Measurements from ENCODE around the gene SHC3. TPM values are rescaled to one million over a fixed set of nuclear protein-coding genes. Genes with fewer than 3 reads are reported as not detected.
A peak's percentile ranks its signal among the peaks of the same experiment; 100 is the strongest.

SHC3 gene
- total RNA-seq, 4 donors from 2014 or later: 1.1 to 11.4 (median 3.4) TPM

DNA sequence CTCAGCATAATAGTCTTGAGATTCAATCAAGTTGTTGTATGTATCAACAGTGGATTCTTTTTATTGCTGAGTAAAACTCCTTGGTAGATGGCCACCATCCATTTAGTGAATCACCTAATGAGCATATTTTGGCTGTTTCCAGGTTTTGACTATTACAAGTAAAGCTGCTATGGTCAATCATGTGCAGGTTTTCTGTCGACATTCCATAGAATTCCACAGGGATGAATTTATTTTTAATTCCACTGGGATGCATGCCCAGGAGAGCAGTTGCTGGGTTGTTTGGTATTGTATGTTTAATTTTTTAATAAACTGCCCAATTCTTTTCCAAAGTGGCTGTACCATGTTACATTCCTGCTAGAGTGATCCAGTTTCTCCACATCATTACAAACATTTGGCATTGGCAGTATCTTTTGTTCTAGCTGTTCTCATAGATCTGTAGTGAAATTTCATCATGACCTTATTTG is 197.8 kb downstream of the SHC3 start:
- no peak overlapping the region for H3K4me3 ChIP-seq
- H3K36me3 ChIP-seq: no peaks in the 10 kb centered on the region
- peaks cover 0 to 5% (median 0%) of the 10 kb centered on the region in 4 donors for H3K9me3 ChIP-seq
- 44 to 75% methylated on average over 1 of the region's 1 CpG for WGBS, 2 donors
- TF ChIP-seq POLR2A (IDR thresholded peaks at IDR 0.05): no peak
- H3K27me3 ChIP-seq: no peaks in the 10 kb centered on the region
- H3K27ac ChIP-seq: peak overlapping the region in 2 of 4 donors; percentile 12 to 68
- no peak for DNase-seq (ENCODE audit: low spot score in 2 of 2)
- H3K4me1 ChIP-seq: peaks cover 0 to 5% (median 0%) of the 10 kb centered on the region in 4 donors

DNA sequence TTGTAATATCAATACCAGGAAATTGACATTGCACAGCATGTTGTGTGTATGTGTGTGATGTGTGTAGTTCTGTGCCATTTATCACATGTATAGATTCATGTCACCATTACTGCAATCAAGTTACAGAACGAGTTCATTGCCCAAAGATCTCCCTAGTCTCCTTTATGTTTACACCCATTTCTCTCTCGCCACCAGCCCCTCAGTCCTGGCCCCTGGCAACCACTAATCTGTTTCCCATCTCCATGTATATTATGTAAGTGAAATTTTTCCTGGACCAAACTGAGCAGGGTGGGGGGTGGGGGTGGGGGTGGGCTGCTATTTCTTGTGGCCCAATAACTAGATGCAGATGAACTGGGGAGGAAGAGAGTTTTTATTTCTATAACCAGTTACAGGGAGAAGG is 198.8 kb downstream of the SHC3 start:
- Histone ChIP-seq H3K4me3 (no peak overlapping the region), H3K27ac (no peak overlapping the region), H3K27me3 (no peaks in the 10 kb centered on the region), H3K36me3 (no peaks in the 10 kb centered on the region), H3K4me1 (peaks cover 0 to 5% (median 0%) of the 10 kb centered on the region in 4 donors), H3K9me3 (peaks cover 0 to 5% (median 0%) of the 10 kb centered on the region in 4 donors)
- TF ChIP-seq POLR2A (IDR thresholded peaks at IDR 0.05) (no peak), EP300 (IDR thresholded peaks at IDR 0.05) (no peak)
- TF ChIP-seq, protein P1, sequence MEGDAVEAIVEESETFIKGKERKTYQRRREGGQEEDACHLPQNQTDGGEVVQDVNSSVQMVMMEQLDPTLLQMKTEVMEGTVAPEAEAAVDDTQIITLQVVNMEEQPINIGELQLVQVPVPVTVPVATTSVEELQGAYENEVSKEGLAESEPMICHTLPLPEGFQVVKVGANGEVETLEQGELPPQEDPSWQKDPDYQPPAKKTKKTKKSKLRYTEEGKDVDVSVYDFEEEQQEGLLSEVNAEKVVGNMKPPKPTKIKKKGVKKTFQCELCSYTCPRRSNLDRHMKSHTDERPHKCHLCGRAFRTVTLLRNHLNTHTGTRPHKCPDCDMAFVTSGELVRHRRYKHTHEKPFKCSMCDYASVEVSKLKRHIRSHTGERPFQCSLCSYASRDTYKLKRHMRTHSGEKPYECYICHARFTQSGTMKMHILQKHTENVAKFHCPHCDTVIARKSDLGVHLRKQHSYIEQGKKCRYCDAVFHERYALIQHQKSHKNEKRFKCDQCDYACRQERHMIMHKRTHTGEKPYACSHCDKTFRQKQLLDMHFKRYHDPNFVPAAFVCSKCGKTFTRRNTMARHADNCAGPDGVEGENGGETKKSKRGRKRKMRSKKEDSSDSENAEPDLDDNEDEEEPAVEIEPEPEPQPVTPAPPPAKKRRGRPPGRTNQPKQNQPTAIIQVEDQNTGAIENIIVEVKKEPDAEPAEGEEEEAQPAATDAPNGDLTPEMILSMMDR (IDR thresholded peaks at IDR 0.05): no peak
- WGBS, 2 donors: 90 to 93% methylated on average over 2 of the region's 2 CpGs
- DNase-seq (ENCODE audit: low spot score in 2 of 2): no peak

DNA sequence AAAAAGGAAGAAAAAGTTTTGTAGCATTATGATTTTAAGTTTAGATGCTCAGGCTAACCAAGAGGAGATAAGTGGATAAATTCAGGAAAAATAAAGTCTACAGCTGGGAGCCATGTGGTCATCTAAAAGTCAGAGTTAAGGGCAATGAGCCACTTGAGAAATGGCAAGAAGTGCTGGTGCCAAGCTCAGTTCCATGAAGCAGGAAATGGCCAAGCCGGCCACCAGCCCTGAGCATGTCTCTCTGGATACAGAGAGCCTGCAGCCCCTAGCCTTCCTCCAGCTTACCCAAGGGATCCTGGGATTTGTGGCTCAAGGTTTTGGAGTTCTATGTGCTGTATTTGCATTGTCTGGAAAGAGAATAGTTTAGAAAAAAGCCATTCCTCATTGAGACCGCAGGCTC is 199.6 kb downstream of the SHC3 start:
- Histone ChIP-seq H3K9me3 (peaks cover 0 to 5% (median 0%) of the 10 kb centered on the region in 4 donors), H3K27ac (no peak overlapping the region), H3K27me3 (no peaks in the 10 kb centered on the region), H3K4me1 (peaks cover 0 to 5% (median 0%) of the 10 kb centered on the region in 4 donors), H3K4me3 (no peak overlapping the region), H3K36me3 (no peaks in the 10 kb centered on the region)
- no peak for DNase-seq (ENCODE audit: low spot score in 2 of 2)
- TF ChIP-seq EP300 (IDR thresholded peaks at IDR 0.05) (no peak), POLR2A (IDR thresholded peaks at IDR 0.05) (no peak)
- TF ChIP-seq, protein P1 (IDR thresholded peaks at IDR 0.05): no peak
- 66 to 79% methylated on average over 2 of the region's 2 CpGs for WGBS, 2 donors

DNA sequence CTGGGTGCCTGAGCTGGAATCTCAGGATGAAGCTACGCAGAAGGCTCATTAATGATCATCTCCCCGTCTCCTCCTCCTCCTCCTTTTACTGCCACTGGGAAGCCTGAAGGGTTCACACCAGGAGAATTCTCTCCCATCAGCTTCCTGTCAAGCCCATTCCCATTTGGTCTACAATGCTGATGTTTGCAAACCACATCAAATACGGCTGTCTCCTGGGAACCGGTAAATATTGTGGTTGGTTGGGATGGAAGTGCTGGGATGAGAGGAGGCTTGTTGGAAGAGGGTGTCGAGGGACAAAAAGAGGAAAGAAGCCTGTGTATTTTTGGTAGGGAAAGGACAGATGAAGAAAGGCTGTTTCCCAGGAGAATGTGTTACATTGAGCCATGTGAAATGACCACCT is 200.6 kb downstream of the SHC3 start:
- H3K27ac ChIP-seq: no peak overlapping the region
- 77 to 79% methylated on average over 5 of the region's 5 CpGs for WGBS, 2 donors
- TF ChIP-seq EP300 (IDR thresholded peaks at IDR 0.05): no peak
- TF ChIP-seq, protein P1 (IDR thresholded peaks at IDR 0.05): no peak
- no peak for TF ChIP-seq POLR2A (IDR thresholded peaks at IDR 0.05)
- no peak for DNase-seq (ENCODE audit: low spot score in 2 of 2)
- peaks cover 0 to 6% (median 0%) of the 10 kb centered on the region in 4 donors for H3K9me3 ChIP-seq
- peaks cover 0 to 5% (median 0%) of the 10 kb centered on the region in 4 donors for H3K4me1 ChIP-seq
- H3K27me3 ChIP-seq: no peaks in the 10 kb centered on the region
- no peaks in the 10 kb centered on the region for H3K36me3 ChIP-seq
- H3K4me3 ChIP-seq: no peak overlapping the region

DNA sequence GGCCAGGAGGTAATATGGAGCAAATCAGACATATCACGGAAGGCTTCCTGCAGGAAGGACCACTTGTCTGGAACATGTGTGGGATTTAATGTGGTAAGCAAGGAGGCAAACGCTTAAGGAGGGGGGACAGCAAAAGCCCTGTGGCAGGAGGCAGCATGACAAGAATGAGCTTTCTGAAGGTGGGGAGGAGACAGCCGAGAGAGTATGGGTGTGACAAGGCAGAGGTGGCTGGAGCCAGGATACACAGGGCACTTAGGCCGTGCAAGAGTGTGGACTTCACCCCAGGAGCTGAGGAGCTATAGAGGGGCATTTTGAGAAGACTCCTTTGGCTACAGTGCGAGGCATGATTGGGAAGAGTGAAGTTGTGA is 201.7 kb downstream of the SHC3 start:
- no peaks in the 10 kb centered on the region for H3K27me3 ChIP-seq
- WGBS, 2 donors: 91 to 95% methylated on average over 5 of the region's 5 CpGs
- peaks cover 0 to 5% (median 0%) of the 10 kb centered on the region in 4 donors for H3K4me1 ChIP-seq
- H3K36me3 ChIP-seq: no peaks in the 10 kb centered on the region
- peaks cover 0 to 10% (median 0%) of the 10 kb centered on the region in 4 donors for H3K9me3 ChIP-seq
- TF ChIP-seq, protein P1 (IDR thresholded peaks at IDR 0.05): no peak
- TF ChIP-seq EP300 (IDR thresholded peaks at IDR 0.05): no peak
- TF ChIP-seq POLR2A (IDR thresholded peaks at IDR 0.05): no peak
- no peak for DNase-seq (ENCODE audit: low spot score in 2 of 2)
- H3K27ac ChIP-seq: no peak overlapping the region
- H3K4me3 ChIP-seq: no peak overlapping the region
